A549 (cell line): ENCODE data around the gene EPHB1.

Experiments
- CBX8 ChIP-seq: fragments of 200-600 bp; sonication (generic); IDR thresholded peaks from 2 replicates; pipeline ENCODE4 v1.6.1; 2016
- CEBPB ChIP-seq, 2 experiments: fragments of >200 bp in 1 of 2; sonication (Bioruptor Twin) in 1 of 2; formaldehyde crosslinking in 1 of 2; IDR thresholded peaks; 2 replicates each; pipeline ENCODE4 v1.6.1; 2012 to 2016
- CTCF ChIP-seq: fragments of >200 bp; sonication (Bioruptor Twin); formaldehyde crosslinking; IDR thresholded peaks from 3 replicates; pipeline ENCODE4 v1.5.1; 2016
- EP300 ChIP-seq, 2 experiments: fragments of >200 bp; sonication (Bioruptor Twin); formaldehyde crosslinking; IDR thresholded peaks; 2 replicates in 1 of 2; 3 replicates in 1 of 2; pipeline ENCODE4 v1.6.1; 2016 to 2017
- HDAC2 ChIP-seq: fragments of 200-600 bp; sonication (generic); IDR thresholded peaks from 2 replicates; pipeline ENCODE4 v1.6.1; 2016
- JUNB ChIP-seq: fragments of >200 bp; sonication (Bioruptor Twin); formaldehyde crosslinking; IDR thresholded peaks from 2 replicates; pipeline ENCODE4 v1.6.1; 2016
- POLR2A ChIP-seq: IDR thresholded peaks from 2 replicates; pipeline ENCODE4 v1.6.1; 2012; ENCODE audit warnings: mild to moderate bottlenecking, low read length
- RCOR1 ChIP-seq: fragments of 150-350 bp; IDR thresholded peaks from 2 replicates; pipeline ENCODE4 v1.6.1; 2014; ENCODE audit warnings: antibody characterized with exemption, low read length, low read depth
- RNF2 ChIP-seq: fragments of 200-600 bp; sonication (generic); IDR thresholded peaks from 2 replicates; pipeline ENCODE4 v1.6.1; 2016; ENCODE audit warnings: low read depth, mild to moderate bottlenecking, antibody characterized with exemption, moderate library complexity, borderline replicate concordance
- SMC3 ChIP-seq: fragments of >200 bp; sonication (Bioruptor Twin); formaldehyde crosslinking; IDR thresholded peaks from 3 replicates; pipeline ENCODE4 v1.6.1; 2018; ENCODE audit warnings: inconsistent platforms
- TF ChIP-seq, protein P1 (sequence below): fragments of >200 bp; sonication (Bioruptor Twin); formaldehyde crosslinking; IDR thresholded peaks from 2 replicates; pipeline ENCODE4 v1.6.1; 2016

GRCh38 chr3:134952371-134952770 lies 157.3 kb downstream of the EPHB1 start:
- TF ChIP-seq RNF2 (no peak), CTCF (no peak), EP300 (IDR thresholded peaks at IDR 0.05) (no peak), HDAC2 (no peak), POLR2A (no peak), SMC3 (no peak), JUNB (no peak), CEBPB (IDR thresholded peaks at IDR 0.05) (no peak), RCOR1 (no peak), CBX8 (no peak)
- TF ChIP-seq, protein P1, sequence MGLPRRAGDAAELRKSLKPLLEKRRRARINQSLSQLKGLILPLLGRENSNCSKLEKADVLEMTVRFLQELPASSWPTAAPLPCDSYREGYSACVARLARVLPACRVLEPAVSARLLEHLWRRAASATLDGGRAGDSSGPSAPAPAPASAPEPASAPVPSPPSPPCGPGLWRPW, result no peak
